SU-DHL-6 (cell line): ENCODE data around the gene TMEM9.

ENCODE experiments used
- CTCF ChIP-seq: fragments of 200-600 bp; sonication (generic); IDR thresholded peaks from one replicate; pipeline ENCODE4 v1.5.1; 2017; ENCODE audit warnings: antibody characterized with exemption, mild to moderate bottlenecking, low read length, moderate library complexity; ENCODE audit not compliant: insufficient read depth, poor library complexity, severe bottlenecking
- EZH2phosphoT487 ChIP-seq: fragments of 200-600 bp; sonication (generic), shearing (Covaris generic); conservative IDR thresholded peaks from 2 replicates; pipeline ENCODE4 v1.6.1; 2018; ENCODE audit warnings: mild to moderate bottlenecking, antibody characterized with exemption, low read length, moderate library complexity, mixed read lengths

- TF ChIP-seq CTCF (no peak), EZH2phosphoT487 (no peak)
These were observed 64.7 kb downstream of the TMEM9 start for GRCh38 chr1:201089596-201089995.
